H1 (cell line): ENCODE results near the gene LIFR. TPM values are rescaled to one million over a fixed set of nuclear protein-coding genes. Genes with fewer than 3 reads are reported as not detected.

Source experiments
- CHD7 ChIP-seq: fragments of 300-600 bp; sonication (generic); IDR thresholded peaks from 2 replicates; pipeline ENCODE4 v1.7.1; 2012; ENCODE audit warnings: low read length, moderate library complexity, mild to moderate bottlenecking, inconsistent platforms; ENCODE audit not compliant: insufficient replicate concordance
- FOSL1 ChIP-seq: IDR thresholded peaks from 2 replicates; pipeline ENCODE4 v1.6.1; 2011; ENCODE audit warnings: mild to moderate bottlenecking, low read depth, low read length, moderate library complexity; ENCODE audit not compliant: insufficient read depth
- RXRA ChIP-seq: IDR thresholded peaks from 2 replicates; pipeline ENCODE4 v1.6.1; 2011; ENCODE audit warnings: low read depth, mild to moderate bottlenecking, low read length, moderate library complexity; ENCODE audit not compliant: insufficient read depth
- polyA plus RNA-seq, 7 experiments: library from polyadenylated mRNA; depleted of rRNA in 3 of 7; stranded (reverse) in 5 of 7; unstranded in 2 of 7; fragments of >200 nt in 5 of 7; fragments of 200-250 nt in 2 of 7; gene quantifications; 1 replicate in 5 of 7; 2 replicates in 1 of 7; 4 replicates in 1 of 7; pipeline versions ENCODE4 v1.2.1 to v1.2.3, GENCODE V29; 2011 to 2013; ENCODE audit warnings: missing spikeins in 2 of 7, mixed read lengths in 2 of 7
- total RNA-seq: library from RNA; stranded (reverse); fragmentation: NEBNext Ultra II Directional; extraction: Animal tissue kit (Norgen Biotek cat#: 25700); gene quantifications from 2 replicates; pipeline ENCODE4 v1.2.1, GENCODE V29; 2021

LIFR gene
- total and polyA plus RNA-seq, 2 of the 8 experiments (the other 6 are each of a cell fraction or from before 2014, with no cell fraction given), result 2.0 to 18.9 TPM

GRCh38 chr5:38438757-38439156 lies 117.7 kb downstream of the LIFR start (continued):
- no peak for TF ChIP-seq CHD7
- no peak for TF ChIP-seq RXRA
- no peak for TF ChIP-seq FOSL1
- TF ChIP-seq, all 59 proteins: peak for 0
